ENCODE measurements around the gene ARHGAP40.

DNA sequence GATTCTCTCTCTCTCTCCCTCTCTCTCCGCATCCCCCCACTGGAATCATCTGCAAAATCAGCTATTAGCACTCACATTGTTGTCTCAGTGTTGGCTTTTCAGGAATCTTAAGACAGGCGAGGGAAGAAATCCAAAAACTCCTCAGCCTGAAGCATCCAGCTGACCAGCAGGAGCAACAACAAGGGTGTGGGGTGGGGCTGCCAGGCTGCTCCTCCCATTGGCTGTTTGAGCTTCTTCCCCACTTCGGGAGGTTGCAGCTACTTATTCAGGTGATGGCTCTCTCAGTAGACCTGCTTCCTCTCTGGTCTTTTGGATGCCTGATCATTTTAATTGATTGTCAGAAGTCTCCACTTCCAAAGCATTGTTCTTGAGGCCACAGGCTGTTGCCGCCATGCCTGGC, 98.5 kb downstream of the ARHGAP40 start:
- TF ChIP-seq, protein P1, sequence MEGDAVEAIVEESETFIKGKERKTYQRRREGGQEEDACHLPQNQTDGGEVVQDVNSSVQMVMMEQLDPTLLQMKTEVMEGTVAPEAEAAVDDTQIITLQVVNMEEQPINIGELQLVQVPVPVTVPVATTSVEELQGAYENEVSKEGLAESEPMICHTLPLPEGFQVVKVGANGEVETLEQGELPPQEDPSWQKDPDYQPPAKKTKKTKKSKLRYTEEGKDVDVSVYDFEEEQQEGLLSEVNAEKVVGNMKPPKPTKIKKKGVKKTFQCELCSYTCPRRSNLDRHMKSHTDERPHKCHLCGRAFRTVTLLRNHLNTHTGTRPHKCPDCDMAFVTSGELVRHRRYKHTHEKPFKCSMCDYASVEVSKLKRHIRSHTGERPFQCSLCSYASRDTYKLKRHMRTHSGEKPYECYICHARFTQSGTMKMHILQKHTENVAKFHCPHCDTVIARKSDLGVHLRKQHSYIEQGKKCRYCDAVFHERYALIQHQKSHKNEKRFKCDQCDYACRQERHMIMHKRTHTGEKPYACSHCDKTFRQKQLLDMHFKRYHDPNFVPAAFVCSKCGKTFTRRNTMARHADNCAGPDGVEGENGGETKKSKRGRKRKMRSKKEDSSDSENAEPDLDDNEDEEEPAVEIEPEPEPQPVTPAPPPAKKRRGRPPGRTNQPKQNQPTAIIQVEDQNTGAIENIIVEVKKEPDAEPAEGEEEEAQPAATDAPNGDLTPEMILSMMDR (IDR thresholded peaks at IDR 0.05; ENCODE audit: borderline replicate concordance, extremely low read depth, low read length, poor library complexity, severe bottlenecking): no peak
- no peak for TF ChIP-seq EZH2 (IDR thresholded peaks at IDR 0.05; ENCODE audit: borderline replicate concordance, low read depth, low read length, severe bottlenecking)
